T-helper 9 cell (primary cell): ENCODE results near the gene EFCAB9.
"Not testable (repeated sequence)": the region's sequence is repeated elsewhere in the genome, so short reads cannot be mapped to it uniquely, and the experiment has no call there.

Experiments
- DNase-seq: peaks from one replicate; pipeline ENCODE4 v3.0.0-alpha.2; 2020
- total RNA-seq, 2 donors: gene quantifications; one replicate each; lab custom pipeline; 2026; lab: John Stamatoyannopoulos, UW

The EFCAB9 gene
- total RNA-seq = 0 to 0.07 reads per million in 2 donors

DNA sequence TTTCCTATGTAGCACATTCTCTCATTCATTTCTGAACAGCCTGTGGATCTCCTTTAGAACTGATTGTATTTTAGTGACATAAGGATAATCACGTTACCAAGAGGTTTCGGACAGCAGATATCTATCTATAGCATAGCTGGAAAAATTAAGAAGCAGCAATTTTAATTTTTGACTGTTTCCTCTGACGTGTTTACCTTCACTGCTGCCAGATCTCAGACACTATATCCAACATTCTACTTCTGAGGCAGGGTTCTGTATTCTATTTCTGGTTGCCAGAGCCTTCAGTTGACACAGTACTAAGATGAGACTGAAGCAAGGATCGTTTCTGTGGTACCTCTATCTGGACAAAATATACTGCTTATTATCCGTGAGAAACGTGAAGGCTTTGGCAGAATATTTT lies at the start of gene EFCAB9:
Gene EFCAB9 (plus strand): TSS at position 301 of the 400 bp plus-strand sequence. CDS start 1 bp downstream, at position 302.
- DNase-seq = no peak

GRCh38 chr5:172144291-172144815 lies 49.6 kb upstream of the EFCAB9 start:
- DNase-seq = no peak

- DNase-seq = no peak
These were observed 48.8 kb upstream of the EFCAB9 start for GRCh38 chr5:172144931-172145869.

DNA sequence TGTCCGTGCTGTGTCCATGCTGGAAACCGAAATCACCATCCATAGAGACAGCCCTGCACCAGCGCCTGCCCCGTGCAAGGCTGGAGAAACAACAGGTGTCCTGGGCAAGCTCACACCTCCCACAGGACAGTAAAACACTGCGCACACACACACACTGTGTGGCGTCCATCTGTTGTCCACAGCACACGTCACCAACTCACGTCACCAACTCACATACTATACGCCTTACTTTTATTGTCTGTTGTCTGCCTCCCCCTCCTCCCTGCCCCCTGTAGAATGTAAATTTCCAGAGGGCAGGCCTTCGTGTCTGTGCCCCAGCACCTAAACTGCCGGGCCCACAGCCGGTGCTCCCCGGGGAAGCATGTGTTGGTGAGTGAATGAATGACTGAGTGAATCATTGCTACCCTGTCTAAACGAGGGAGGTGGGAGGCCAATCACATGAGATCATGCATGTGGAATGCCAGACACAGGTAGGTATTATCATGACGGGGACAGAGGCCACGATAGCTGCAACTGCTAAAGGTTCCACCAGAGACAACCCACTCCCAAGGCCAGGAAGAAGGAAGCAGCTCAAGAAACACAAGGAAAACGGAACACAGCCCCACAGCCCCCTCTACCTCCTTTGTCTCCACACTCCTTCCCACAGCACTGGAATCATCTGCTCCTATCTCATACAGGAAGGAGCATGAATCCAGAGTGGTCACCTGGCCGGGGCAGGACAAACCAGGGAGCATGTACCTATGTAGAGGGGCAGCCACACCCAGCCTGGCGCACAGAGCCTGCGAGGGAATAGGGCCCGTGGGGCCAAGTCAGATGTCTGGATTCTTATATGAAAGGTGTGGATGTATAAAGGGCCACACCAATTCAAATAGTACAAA lies 47.9 kb upstream of the EFCAB9 start:
- DNase-seq = no peak

GRCh38 chr5:172146748-172147092 lies 47.3 kb upstream of the EFCAB9 start:
- no peak for DNase-seq

DNA sequence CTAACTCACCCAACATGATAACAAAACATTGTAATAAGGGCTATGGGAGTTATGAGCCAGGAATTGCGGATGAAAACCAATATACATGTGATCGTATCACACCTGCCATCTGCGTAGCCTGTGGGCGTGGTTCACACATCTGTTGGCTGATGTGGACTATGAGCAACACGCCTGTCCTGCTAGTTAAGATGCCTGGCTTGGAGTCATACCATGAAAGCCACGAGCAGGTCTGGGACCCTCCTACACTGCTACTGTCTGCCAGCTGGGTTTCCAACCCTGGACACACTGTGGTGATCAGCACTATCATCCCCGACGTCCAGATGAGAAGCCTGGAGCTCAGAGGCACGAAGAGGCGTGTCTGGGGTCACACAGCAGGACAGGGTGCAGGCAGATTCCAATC lies 46.1 kb upstream of the EFCAB9 start:
- DNase-seq = no peak

GRCh38 chr5:172148381-172148780 lies 45.6 kb upstream of the EFCAB9 start:
- no peak for DNase-seq

DNA sequence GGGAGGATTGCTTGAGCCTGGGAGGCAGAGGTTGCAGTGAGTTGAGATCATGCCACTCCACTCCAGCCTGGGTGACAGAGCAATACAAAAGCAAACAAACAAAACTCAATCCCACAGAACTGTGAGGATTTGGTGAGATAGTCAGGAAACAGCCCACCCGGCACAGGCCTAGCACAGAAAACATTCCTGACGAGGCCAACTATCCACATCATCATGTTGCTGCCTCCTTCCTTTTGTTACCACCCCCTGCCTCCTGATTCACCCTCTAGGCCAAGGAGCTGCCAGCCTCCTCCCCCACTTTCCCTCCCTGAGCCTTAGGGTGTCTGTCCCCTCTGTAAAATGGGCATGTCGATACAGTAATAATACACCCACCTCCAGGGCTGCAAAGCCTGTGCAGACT lies 44.9 kb upstream of the EFCAB9 start:
- DNase-seq = no peak

GRCh38 chr5:172149481-172149880 lies 44.5 kb upstream of the EFCAB9 start:
- not testable (repeated sequence) for DNase-seq

DNA sequence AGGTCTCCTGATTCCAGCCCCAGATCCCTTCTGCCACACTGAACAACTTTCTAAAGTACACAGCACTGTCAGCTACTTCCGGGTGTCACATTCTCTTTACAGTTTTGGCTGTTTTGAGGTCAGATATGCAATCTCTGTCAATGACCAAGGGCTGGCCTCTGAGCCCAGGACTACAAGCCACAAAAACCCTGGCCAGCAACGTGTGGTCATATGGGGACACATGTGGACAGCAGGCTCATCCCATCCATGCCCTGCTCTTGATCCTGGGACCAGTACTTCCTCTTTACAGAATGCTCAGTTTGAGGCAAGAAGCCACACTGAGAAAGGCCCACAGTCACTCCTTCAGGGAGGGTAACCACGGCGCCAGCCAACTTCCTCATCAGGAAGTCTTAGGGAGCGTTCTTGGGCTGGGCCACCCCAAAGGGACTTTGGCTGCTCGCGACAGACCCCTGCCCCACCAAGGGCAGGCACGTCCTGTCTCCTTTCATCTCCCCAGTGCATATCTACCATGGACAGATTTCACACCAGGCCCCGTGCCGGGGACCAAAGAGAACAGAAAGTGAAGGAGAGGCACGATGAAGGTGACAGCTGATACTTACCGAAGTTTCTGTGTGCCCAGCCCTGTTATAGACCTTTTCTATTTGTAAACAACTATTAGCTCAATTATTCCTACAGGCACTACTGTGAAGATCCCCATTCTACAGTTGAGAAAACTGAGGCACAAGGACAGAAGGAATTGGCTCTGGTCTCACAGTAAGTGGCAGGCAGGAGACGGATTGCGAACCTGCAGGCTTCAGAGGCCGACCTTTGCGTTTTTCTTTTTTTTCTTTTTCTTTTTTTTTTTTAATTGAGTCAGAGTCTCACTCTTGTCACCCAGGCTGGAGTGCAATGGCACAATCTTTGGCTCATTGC lies 43.2 kb upstream of the EFCAB9 start:
- no peak for DNase-seq

DNA sequence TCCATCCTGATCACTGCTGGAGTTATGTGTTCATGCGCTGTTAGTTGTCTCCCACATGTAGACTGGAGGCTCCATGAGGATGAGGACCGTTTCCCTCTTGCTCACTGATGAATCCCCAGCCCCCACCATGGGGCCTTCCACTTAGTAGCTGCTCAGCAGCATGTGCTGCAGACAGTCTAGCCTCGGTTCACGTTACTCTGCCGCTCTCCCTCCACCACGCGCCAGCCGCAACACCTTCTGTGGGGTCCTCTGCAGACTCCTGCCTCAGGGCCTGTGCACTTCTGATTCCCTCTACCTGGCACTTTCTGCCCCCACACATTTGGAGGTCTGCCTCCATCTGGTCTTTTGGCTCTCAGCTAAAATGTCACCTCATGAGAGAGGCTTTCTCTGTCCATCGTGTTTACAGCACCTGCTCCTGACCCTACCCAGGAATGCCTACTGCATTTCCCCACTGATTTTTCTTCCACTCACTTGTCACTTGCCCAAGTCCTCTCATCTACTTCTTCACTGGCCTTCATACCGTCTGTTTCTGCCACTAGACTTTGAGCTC lies 42.2 kb upstream of the EFCAB9 start:
- DNase-seq = no peak

DNA sequence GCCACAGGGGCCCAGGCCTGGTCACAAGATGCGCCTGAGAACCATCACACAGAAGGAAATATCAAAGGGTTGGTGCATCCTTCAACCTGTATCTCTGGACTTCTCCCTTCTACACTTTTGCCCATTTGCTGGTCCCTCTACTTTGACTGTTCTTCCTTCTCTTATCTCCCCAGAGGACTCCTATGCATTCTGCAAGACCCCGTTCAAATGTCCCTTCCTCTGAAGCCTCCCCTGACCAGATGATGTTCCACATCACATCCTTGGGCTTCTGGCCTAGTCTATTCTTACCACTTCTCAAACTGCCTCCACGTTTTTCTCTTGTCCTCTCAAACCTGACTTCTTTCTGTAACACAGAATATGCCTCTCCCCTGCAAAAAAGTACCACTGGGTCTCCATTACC lies 40.3 kb upstream of the EFCAB9 start:
- no peak for DNase-seq

GRCh38 chr5:172155101-172155500 lies 38.9 kb upstream of the EFCAB9 start:
- DNase-seq = not testable (repeated sequence)

DNA sequence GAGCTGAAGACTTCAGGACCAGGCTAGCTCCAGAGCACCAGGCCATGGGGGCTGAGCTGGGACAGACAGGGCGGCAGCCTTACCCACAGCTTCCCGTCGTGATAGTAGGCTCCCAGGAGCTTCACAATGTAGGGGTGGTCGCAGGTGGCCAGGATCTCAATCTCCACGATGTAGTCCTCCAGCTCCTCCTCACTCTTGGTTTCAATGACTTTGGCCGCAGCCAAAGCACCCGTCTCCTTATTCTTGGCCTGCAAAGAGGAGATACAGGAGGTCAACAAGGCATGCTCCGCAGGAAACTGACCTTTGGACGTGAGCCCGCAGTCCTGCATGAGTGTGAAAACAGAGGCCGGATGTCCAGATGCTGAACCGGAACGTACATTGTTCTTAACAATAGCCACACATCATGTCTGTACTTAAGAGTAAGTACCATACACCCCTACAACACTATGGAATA lies 37.4 kb upstream of the EFCAB9 start:
- no peak for DNase-seq

- no peak for DNase-seq
These were observed 35.0 kb upstream of the EFCAB9 start for GRCh38 chr5:172159016-172159415.

- no peak for DNase-seq
These were observed 33.5 kb upstream of the EFCAB9 start for GRCh38 chr5:172160506-172160905.

- DNase-seq = no peak
These were observed 31.5 kb upstream of the EFCAB9 start for GRCh38 chr5:172162323-172162986.

DNA sequence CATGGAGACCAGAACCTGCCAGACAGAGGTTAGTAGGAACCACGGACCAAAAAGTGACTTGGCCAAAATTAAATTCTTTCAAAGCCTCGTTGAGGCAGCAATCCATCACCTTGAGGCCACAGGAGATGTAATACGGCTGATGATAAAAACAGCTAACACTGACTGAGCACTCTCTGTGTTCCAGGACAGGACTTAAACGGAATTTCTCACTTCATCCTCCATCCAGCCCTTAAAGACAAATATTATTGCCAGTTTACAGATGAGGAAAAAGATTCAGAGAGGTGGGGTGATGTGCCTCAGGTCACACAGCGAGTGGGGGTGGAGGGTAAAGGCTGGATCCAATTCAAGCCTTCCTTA lies 31.0 kb upstream of the EFCAB9 start:
- no peak for DNase-seq

DNA sequence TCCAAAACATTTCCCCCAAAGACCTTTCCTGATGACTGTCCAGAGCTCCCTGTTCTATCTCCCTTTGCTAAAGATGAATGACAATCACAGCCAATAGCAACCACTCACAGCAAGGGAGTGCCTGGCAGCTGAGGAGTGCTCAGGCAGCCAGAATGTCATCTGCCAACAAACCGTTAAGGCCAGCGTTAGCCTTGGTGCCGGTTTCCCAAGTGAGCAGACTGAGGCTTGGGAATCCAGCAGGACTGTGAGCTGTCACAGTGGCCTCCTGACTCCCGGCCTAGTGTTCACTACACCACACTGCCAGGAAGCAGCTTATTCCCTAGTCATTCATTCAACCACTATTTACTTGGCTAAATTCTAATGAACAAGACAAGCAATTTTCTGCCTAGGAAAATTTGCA lies 30.6 kb upstream of the EFCAB9 start:
- DNase-seq = no peak

DNA sequence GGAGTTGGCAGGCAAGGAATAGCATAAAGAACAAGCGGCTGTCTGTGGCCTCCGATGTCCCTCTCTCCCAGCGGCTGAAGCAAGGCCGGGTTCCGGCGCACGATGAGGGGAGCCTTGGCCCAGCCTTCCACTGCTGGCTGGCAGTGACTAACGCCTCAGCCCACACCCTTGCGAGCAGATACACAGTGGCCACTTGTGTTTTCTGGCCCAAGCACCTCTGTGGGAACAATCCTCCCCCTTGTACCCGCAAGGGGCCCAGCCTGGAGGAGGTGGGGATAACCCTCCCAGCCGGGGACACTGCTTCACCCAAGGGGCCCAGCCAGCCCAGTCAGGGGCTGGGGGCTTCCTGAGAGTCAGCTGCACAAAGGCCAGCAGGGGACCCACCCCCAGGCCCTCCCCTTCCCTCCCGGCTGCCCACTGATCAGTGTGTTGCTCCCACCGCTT lies 29.2 kb upstream of the EFCAB9 start:
- no peak for DNase-seq

- no peak for DNase-seq
These were observed 28.5 kb upstream of the EFCAB9 start for GRCh38 chr5:172165465-172165864.
